ENCODE results near the gene DAZL. TPM values are rescaled to one million over a fixed set of nuclear protein-coding genes. Genes with fewer than 3 reads are reported as not detected.

The DAZL gene
- total RNA-seq, 1 experiment from 2014 or later, result 21.2 TPM

GRCh38 chr3:16554126-16554525, 51.1 kb downstream of the DAZL start:
- Histone ChIP-seq H2BK15ac (ENCODE audit: low read depth, low read length) (no peak overlapping the region), H2BK12ac (ENCODE audit: insufficient read length, low read depth, low read length) (no peak overlapping the region)
- H3K9me3 Mint-ChIP-seq, result no peaks in the 10 kb centered on the region; a peak in 1 of 5 replicates

More at GRCh38 chr3:16554126-16554525, 51.1 kb downstream of the DAZL start:
- Histone ChIP-seq H3K18ac (ENCODE audit: insufficient read length, low read depth, low read length) (no peak overlapping the region), H3T11ph (ENCODE audit: low read length) (no peak overlapping the region), H3K4me2 (ENCODE audit: insufficient read depth, insufficient read length, low read length) (no peak overlapping the region), H4K20me1 (ENCODE audit: control insufficient read depth, insufficient read depth, insufficient read length) (no peaks in the 10 kb centered on the region), H2BK120ac (ENCODE audit: low read depth, low read length, poor library complexity, severe bottlenecking) (no peak overlapping the region), H3K9me3 (ENCODE audit: control insufficient read depth, low read depth, low read length) (no peaks in the 10 kb centered on the region), H3K14ac (ENCODE audit: insufficient read depth, low read length) (no peak overlapping the region), H3K79me1 (ENCODE audit: insufficient read depth, low read depth, low read length, poor library complexity, severe bottlenecking) (no peaks in the 10 kb centered on the region), H3K23ac (ENCODE audit: insufficient read length, low read depth, low read length) (no peak overlapping the region), H4K91ac (ENCODE audit: insufficient read length, low read depth, low read length) (no peak overlapping the region), H3K4ac (ENCODE audit: low read depth, low read length) (no peak overlapping the region), H3K56ac (ENCODE audit: insufficient read length, low read depth, low read length) (no peak overlapping the region), H2BK20ac (ENCODE audit: low read depth, low read length, poor library complexity, severe bottlenecking) (no peak overlapping the region), H3K4me1 (ENCODE audit: insufficient read depth, low read length) (peaks cover 2% of the 10 kb centered on the region; the same call in 1 of the 2 replicates), H2AK5ac (ENCODE audit: insufficient read length, low read length) (no peak overlapping the region), H4K5ac (ENCODE audit: insufficient read length, low read depth, low read length) (no peak overlapping the region), H3K9ac (ENCODE audit: extremely low read depth, insufficient read length, low read length) (no peak overlapping the region), H2BK5ac (ENCODE audit: insufficient read length, low read length) (no peak overlapping the region), H4K8ac (replicated peaks; ENCODE audit: insufficient read length, low read depth, low read length) (no peak overlapping the region), H3K23me2 (ENCODE audit: insufficient read length, low read depth, low read length, poor library complexity, severe bottlenecking) (no peaks in the 10 kb centered on the region), H3K27ac (ENCODE audit: insufficient read length, low read depth, low read length) (no peak overlapping the region), H3K27me3 (ENCODE audit: insufficient read depth, low read length) (no peaks in the 10 kb centered on the region), H3K79me2 (ENCODE audit: insufficient read depth, low read length) (no peaks in the 10 kb centered on the region), H2AFZ (ENCODE audit: low read length) (no peak overlapping the region)
- H3K27me3 Mint-ChIP-seq (ENCODE audit: low read depth), result no peaks in the 10 kb centered on the region; the same call in 1 of the 2 replicates
- H3K36me3 Mint-ChIP-seq (ENCODE audit: insufficient read depth in 1 of 3, low read depth in 3 of 3), result peaks cover 0 to 5% (median 2%) of the 10 kb centered on the region in 3 experiments; a peak in 3 of 7 replicates
- H3K4me3 Mint-ChIP-seq, result no peak overlapping the region
- H3K4me1 Mint-ChIP-seq, result peaks cover 11 to 12% of the 10 kb centered on the region in 2 experiments
- no CpG with 5 or more reads among the region's 4 CpGs for WGBS (ENCODE audit: extremely low coverage, insufficient read length, low lambda C conversion rate)
- no peak for DNase-seq
- TF ChIP-seq, protein P1, sequence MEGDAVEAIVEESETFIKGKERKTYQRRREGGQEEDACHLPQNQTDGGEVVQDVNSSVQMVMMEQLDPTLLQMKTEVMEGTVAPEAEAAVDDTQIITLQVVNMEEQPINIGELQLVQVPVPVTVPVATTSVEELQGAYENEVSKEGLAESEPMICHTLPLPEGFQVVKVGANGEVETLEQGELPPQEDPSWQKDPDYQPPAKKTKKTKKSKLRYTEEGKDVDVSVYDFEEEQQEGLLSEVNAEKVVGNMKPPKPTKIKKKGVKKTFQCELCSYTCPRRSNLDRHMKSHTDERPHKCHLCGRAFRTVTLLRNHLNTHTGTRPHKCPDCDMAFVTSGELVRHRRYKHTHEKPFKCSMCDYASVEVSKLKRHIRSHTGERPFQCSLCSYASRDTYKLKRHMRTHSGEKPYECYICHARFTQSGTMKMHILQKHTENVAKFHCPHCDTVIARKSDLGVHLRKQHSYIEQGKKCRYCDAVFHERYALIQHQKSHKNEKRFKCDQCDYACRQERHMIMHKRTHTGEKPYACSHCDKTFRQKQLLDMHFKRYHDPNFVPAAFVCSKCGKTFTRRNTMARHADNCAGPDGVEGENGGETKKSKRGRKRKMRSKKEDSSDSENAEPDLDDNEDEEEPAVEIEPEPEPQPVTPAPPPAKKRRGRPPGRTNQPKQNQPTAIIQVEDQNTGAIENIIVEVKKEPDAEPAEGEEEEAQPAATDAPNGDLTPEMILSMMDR (conservative IDR thresholded peaks at IDR 0.05), result no peak
- H3K27ac Mint-ChIP-seq, result no peak overlapping the region

All from H9 (cell line).